Right lobe of liver (tissue), 6 donors: ENCODE data around the gene SHC4. TPM values are rescaled to one million over a fixed set of nuclear protein-coding genes. Genes with fewer than 3 reads are reported as not detected.

Experiments used
- ATAC-seq, 4 donors: fragments of 200-7000 bp; cut with Tn5 transposase; one replicate each; pipeline ENCODE4 v1.9.1; 2020; ENCODE audit warnings: mild to moderate bottlenecking in 4 of 4, moderate library complexity in 4 of 4
- DNase-seq, 3 donors: peaks; one replicate each; pipeline ENCODE4 v3.0.0-alpha.2; 2020
- H3K27ac ChIP-seq, 3 donors: fragments of 200-600 bp; one replicate each; pipeline ENCODE4 v1.8.0; 2022
- H3K27me3 ChIP-seq, 2 donors: fragments of 200-600 bp; one replicate each; pipeline ENCODE4 v1.8.0; 2022
- H3K36me3 ChIP-seq, 4 donors: fragments of 200-600 bp; sonication (generic) in 1 of 4; one replicate each; pipeline versions ENCODE4 v1.5.1 to v1.8.0; 2017 to 2022; ENCODE audit warnings: control low read depth in 1 of 4
- H3K4me1 ChIP-seq, 4 donors: fragments of 200-600 bp; sonication (generic) in 1 of 4; one replicate each; pipeline versions ENCODE4 v1.5.1 to v1.8.0; 2017 to 2022; ENCODE audit warnings: control low read depth in 1 of 4
- H3K4me3 ChIP-seq, 3 donors: fragments of 200-600 bp; one replicate each; pipeline ENCODE4 v1.8.0; 2022
- H3K9me3 ChIP-seq, 4 donors: fragments of 200-600 bp; sonication (generic) in 1 of 4; one replicate each; pipeline versions ENCODE4 v1.5.1 to v1.8.0; 2017 to 2022; ENCODE audit warnings: control low read depth in 1 of 4
- CTCF ChIP-seq, 4 donors: fragments of 200-600 bp in 3 of 4; fragments of 450-650 bp in 1 of 4; IDR thresholded peaks; one replicate each; pipeline versions ENCODE4 v1.5.1 to v1.8.0; 2016 to 2022; ENCODE audit warnings: antibody characterized with exemption in 4 of 4, mild to moderate bottlenecking in 2 of 4
- POLR2A ChIP-seq: fragments of 450-650 bp; IDR thresholded peaks from one replicate; pipeline ENCODE4 v1.6.1; 2017; ENCODE audit warnings: antibody characterized with exemption, mild to moderate bottlenecking
- WGBS: methylation state at CpG from one replicate; pipeline ENCODE4 v1.1.6; 2018; ENCODE audit warnings: low coverage, low lambda C conversion rate; ENCODE audit not compliant: insufficient coverage; ENCODE audit errors: missing lambda C conversion rate; 5-methylcytosine and 5-hydroxymethylcytosine counted together
- intact Hi-C, 2 donors: fragments of 100-400 bp; cut with DNase I; formaldehyde crosslinking; loops; one replicate each; pipeline versions ENCODE4 v1.11.2 to v1.14.1; 2022
- total RNA-seq, 6 experiments: library from RNA; depleted of rRNA in 2 of 6; stranded (reverse); fragments of >200 nt in 2 of 6; fragmentation: NEBNext Ultra II Directional in 3 of 6; extraction: Animal tissue kit (Norgen Biotek cat#: 25700) in 3 of 6; gene quantifications; one replicate each; pipeline versions ENCODE4 v1.1.0 to v1.2.4, GENCODE V29; 2016 to 2023
- donor health status: DM: no; HTN: yes; CAD: no.
- donor health status: DM: no; HTN: no; CAD: no.
- donor health status: DM: no; HTN: no; CAD: no.
- donor health status: DM: no; HTN: yes; CAD: no.
- donor health status: DM: no; HTN: yes; CAD: no.

Gene SHC4
- total RNA-seq, 6 experiments from 2014 or later, result 0.04 to 0.87 (median 0.04) TPM; not detected in 3

- TF ChIP-seq POLR2A (no peak), CTCF (IDR thresholded peaks at IDR 0.05) (no peak)
- Histone ChIP-seq H3K27ac (no peak overlapping the region), H3K27me3 (no peaks in the 10 kb centered on the region), H3K36me3 (no peaks in the 10 kb centered on the region), H3K9me3 (no peaks in the 10 kb centered on the region), H3K4me1 (no peaks in the 10 kb centered on the region), H3K4me3 (no peak overlapping the region)
- WGBS, result 70% methylated on average over 3 of the region's 3 CpGs
- intact Hi-C loops, result no loop called here
- no peak for ATAC-seq
- no peak for DNase-seq
These were observed 73.8 kb downstream of the SHC4 start for GRCh38 chr15:48889925-48890324.

GRCh38 chr15:48888836-48889235 is 74.9 kb downstream of the SHC4 start:
- ATAC-seq, result no peak
- no peak for DNase-seq
- Histone ChIP-seq H3K4me1 (no peaks in the 10 kb centered on the region), H3K9me3 (no peaks in the 10 kb centered on the region), H3K27me3 (no peaks in the 10 kb centered on the region), H3K36me3 (no peaks in the 10 kb centered on the region), H3K27ac (no peak overlapping the region), H3K4me3 (no peak overlapping the region)
- no peak for TF ChIP-seq CTCF (IDR thresholded peaks at IDR 0.05)
- TF ChIP-seq POLR2A, result no peak
- intact Hi-C loops, result no loop called here
- 57% methylated on average over 1 of the region's 1 CpG for WGBS

GRCh38 chr15:48888191-48888590 is 75.5 kb downstream of the SHC4 start:
- ATAC-seq (no peak), DNase-seq (no peak)
- no peak for TF ChIP-seq CTCF (IDR thresholded peaks at IDR 0.05)
- no peak for TF ChIP-seq POLR2A
- H3K36me3 ChIP-seq, result no peaks in the 10 kb centered on the region
- no peak overlapping the region for H3K4me3 ChIP-seq
- WGBS, result 87% methylated on average over 4 of the region's 4 CpGs
- H3K9me3 ChIP-seq, result no peaks in the 10 kb centered on the region
- H3K27ac ChIP-seq, result no peak overlapping the region
- H3K27me3 ChIP-seq, result no peaks in the 10 kb centered on the region
- intact Hi-C loops, result no loop called here
- H3K4me1 ChIP-seq, result no peaks in the 10 kb centered on the region

GRCh38 chr15:48887144-48887543 is 76.6 kb downstream of the SHC4 start:
- TF ChIP-seq CTCF (IDR thresholded peaks at IDR 0.05), result no peak
- no peak for TF ChIP-seq POLR2A
- Histone ChIP-seq H3K9me3 (no peaks in the 10 kb centered on the region), H3K36me3 (no peaks in the 10 kb centered on the region), H3K4me1 (no peaks in the 10 kb centered on the region), H3K27ac (no peak overlapping the region), H3K4me3 (no peak overlapping the region), H3K27me3 (no peaks in the 10 kb centered on the region)
- no peak for ATAC-seq
- intact Hi-C loops, result no loop called here
- DNase-seq, result no peak
- 41% methylated on average over 2 of the region's 2 CpGs for WGBS

- H3K27me3 ChIP-seq, result no peaks in the 10 kb centered on the region
- no peak for ATAC-seq
- intact Hi-C loops, result no loop called here
- TF ChIP-seq POLR2A, result no peak
- TF ChIP-seq CTCF (IDR thresholded peaks at IDR 0.05), result no peak
- peaks cover 0 to 3% (median 0%) of the 10 kb centered on the region in 4 donors for H3K4me1 ChIP-seq
- no peaks in the 10 kb centered on the region for H3K36me3 ChIP-seq
- H3K27ac ChIP-seq, result no peak overlapping the region
- H3K4me3 ChIP-seq, result no peak overlapping the region
- 76% methylated on average over 2 of the region's 2 CpGs for WGBS
- H3K9me3 ChIP-seq, result no peaks in the 10 kb centered on the region
- DNase-seq, result no peak
These were observed 80.0 kb downstream of the SHC4 start for GRCh38 chr15:48883699-48884098.
